GM19438 (cell line): ENCODE results near the gene ZNF804A.

Source experiments
- ATAC-seq: cut with Tn5 transposase; IDR thresholded peaks from one replicate; pipeline ENCODE4 v1.9.1; 2021; ENCODE audit warnings: low read depth; ENCODE audit not compliant: unreplicated experiment

The ZNF804A gene

GRCh38 chr2:184598316-184599053 lies at the start of gene ZNF804A:
TSS of gene ZNF804A (plus strand) at chr2:184598529. CDS start at chr2:184598960, 431 bp downstream.
- ATAC-seq: peak; percentile 83

DNA sequence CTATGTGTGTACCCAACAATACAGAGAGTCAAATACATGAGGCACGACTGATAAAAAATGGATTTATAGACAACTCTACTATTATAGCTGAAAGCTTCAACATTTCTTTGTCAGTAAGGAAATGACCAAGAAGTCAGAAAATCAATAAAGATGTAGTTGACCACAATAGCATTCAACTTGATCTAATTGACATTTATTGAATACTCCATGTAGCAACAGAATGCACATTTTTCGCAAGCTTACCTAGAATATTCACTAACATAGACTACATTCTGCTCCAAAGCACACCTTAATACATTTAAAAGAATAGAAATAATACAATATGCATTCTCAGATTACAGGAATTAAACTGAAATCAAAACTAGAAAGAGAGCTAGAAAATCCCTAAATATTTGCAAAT lies 49.2 kb upstream of the ZNF804A start:
- ATAC-seq: no peak

DNA sequence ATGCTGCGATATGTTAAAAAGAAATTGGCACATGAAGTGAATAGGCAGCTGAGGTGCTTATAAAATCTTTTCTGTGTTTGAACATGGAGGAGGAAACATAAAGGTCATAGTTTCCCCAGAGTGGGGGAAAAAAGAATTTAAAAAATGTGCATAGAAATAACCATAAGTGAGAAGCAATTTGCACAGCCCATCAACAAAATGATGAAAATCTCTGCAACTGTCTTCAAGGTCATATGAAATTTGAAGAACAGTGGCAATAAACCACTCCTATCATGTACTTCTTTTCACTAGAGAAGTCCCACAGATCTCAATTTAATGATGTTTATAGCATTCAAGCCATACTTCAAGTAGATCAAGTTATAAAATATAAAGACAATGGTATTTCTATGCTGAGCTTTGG lies 46.7 kb upstream of the ZNF804A start:
- ATAC-seq: no peak

DNA sequence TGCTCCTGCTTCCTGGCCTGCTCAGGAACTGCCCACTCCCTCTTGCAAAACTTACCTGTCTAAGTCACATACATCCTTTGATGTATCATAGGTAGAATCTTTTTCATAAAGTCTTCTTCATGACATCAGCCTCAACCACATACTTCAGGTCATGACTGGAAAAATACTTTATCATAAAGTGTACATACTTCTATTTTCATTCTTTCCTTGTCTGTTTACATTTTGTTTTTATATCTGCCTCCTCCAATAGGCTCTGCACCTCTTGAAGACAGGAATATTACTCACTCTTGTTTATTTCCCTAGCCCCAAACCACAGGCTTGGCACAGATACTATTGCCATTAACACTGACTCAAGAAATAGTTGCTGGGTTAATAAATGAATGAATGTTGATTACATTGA lies 43.6 kb upstream of the ZNF804A start:
- ATAC-seq: no peak

GRCh38 chr2:184555352-184555751 lies 43.0 kb upstream of the ZNF804A start:
- no peak for ATAC-seq

DNA sequence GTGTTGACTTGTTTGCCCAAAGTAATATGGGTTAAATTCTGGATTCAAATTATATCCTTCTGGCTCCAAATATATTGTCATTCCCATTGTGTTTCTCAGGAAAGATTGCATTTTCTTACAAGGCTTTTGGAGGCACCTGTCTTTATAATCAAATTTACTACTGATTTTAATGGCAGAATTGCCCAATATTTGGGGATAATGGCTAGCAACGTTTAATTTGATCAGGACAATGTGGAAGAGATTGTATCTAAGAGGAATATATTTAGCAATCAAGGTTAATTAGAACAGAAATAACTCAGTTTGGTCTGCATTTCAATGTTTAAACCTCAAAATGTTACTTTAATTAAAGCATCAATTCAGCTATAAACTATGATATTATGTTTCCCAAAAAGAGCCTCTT lies 41.7 kb upstream of the ZNF804A start:
- no peak for ATAC-seq

GRCh38 chr2:184558713-184559464 lies 39.4 kb upstream of the ZNF804A start:
- ATAC-seq: no peak

DNA sequence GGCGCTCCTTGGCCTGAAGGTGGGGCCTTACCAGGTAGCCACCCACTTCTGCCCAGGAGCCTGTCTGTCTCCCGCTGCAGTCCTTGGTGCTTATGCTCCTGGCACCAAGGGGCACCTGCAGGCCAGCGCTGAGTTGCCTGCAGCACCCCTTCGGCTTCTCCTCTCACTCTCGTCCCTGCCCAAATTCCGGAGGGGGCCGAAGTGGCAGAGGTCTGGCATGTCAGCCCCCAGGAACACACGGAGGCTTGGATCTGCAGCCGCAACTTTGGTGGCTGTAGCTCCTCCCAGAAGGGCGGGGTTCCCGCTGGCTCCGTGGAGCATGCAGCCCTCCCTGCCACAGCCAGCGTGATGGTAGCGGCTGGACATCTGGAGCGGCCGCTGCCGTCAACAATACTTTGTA lies 37.7 kb upstream of the ZNF804A start:
- no peak for ATAC-seq

GRCh38 chr2:184562532-184562931 lies 35.8 kb upstream of the ZNF804A start:
- no peak for ATAC-seq

- no peak for ATAC-seq
These were observed 34.2 kb upstream of the ZNF804A start for GRCh38 chr2:184564092-184564491.

DNA sequence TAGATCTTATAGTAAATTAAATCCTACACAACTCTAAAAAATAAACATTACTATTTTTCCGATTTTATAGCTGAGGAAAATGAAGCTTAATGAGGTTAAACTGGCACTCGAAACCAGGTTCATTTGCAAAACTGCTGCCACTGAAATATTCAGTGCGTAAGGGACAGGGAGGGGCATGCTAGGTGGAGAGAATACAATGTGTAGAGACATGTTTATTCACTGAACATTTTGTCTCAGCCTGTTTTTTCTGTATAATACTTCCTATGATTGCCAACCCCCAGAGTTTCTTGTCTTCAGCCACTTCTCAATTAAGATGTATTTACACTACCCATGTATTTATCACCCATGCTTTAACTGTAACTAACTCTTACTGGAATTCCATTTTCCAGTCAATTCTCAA lies 31.6 kb upstream of the ZNF804A start:
- ATAC-seq: no peak

DNA sequence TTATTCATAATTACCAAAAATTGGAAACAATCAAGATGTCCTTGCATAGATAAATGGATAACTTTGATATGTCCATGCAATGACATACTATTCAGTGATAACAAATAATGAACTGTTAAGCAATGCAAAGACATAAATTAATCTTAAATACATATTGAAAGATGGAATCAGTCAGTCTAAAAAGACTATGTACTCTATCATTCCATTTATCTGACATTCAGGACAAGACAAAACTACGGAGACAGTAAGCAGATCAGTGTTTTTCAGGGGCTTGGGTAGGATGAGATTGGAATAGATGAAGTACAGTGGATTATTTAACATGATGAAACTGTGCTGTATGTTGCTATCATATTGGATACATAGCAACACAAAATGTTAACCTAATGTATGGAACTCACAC lies 21.3 kb upstream of the ZNF804A start:
- no peak for ATAC-seq

- ATAC-seq: no peak
These were observed 20.6 kb upstream of the ZNF804A start for GRCh38 chr2:184577743-184578142.

- ATAC-seq: no peak
These were observed 19.1 kb upstream of the ZNF804A start for GRCh38 chr2:184579226-184579625.

GRCh38 chr2:184581391-184581790 lies 16.9 kb upstream of the ZNF804A start:
- ATAC-seq: no peak

GRCh38 chr2:184589261-184589660 lies 9.1 kb upstream of the ZNF804A start:
- ATAC-seq: no peak

DNA sequence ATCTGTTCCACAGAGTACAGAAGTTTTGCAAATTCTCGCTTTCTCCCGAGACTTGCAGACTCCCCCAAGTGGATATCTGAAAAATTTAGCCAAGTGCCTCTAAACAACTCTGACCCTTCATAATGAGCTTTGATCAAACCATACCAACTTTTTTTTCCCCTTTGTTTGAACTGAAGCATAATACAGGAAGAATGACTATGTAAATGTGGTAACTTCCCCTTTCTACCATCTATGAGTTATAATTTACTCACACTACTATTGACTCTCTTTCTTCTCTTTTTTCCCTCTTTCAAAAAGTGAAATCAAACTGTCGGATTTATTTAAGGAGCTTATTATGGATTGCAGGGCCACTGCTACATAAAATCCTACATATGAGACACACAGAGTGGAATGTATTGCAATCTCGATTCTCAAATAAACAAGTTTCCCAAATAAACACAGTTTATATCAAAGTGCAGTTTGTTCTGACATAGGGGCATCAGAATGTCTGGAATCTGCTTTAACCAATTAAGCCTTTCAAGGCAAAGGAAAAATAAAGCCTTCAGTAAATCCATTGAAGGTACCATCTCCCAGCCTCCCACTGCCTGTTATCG lies 1.4 kb upstream of the ZNF804A start:
- no peak for ATAC-seq

GRCh38 chr2:184597571-184597991 lies 748 bp upstream of the ZNF804A start:
- ATAC-seq: no peak

DNA sequence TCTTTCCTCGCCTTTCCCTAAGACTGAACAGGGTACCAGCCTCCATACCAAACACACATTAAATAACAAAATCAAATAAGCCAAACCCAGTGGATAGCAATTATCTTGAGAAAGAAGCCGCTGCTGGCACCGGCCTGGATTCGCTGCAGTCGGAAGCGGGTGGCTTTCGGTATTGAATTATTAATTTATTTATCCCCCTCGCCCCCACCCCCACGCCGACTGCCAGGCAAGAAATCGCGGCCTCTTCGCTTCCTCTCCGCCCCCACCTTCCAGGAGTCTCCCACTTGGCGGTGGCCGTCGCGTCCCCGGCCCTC lies 370 bp upstream of the ZNF804A start:
- no peak for ATAC-seq

GRCh38 chr2:184599054-184599871 lies 934 bp downstream of the ZNF804A start:
- ATAC-seq: no peak

DNA sequence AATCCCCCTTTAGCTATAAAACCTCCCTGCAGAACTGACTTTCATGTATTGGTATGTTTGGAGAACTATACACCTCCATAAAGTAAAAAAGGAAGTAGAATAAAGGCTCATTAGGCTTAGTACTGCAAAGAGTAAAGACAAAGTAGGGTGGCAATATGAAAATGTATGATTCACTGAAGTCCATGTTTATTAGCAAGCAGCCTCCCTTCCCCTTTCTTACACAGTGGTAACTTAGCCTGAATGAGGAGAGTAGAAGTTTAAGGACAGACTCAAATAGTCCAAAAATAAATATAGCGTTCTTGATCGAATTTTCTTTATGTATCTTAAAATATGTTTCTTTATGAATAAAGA lies 1.5 kb downstream of the ZNF804A start:
- no peak for ATAC-seq
